Suprapubic skin (tissue), 4 donors: ENCODE results near the gene SPO11. TPM values are rescaled to one million over a fixed set of nuclear protein-coding genes. Genes with fewer than 3 reads are reported as not detected.
A peak's percentile ranks its signal among the peaks of the same experiment; 100 is the strongest.

ENCODE experiments used
- DNase-seq, 2 donors: peaks; one replicate each; pipeline ENCODE4 v3.0.0-alpha.2; 2019; ENCODE audit warnings: low spot score in 2 of 2
- H3K27ac ChIP-seq: fragments of 200-600 bp; sonication (generic); one replicate; pipeline ENCODE4 v1.5.1; 2019
- H3K27me3 ChIP-seq: fragments of 200-600 bp; sonication (generic); one replicate; pipeline ENCODE4 v1.5.1; 2019
- H3K36me3 ChIP-seq: fragments of 200-600 bp; sonication (generic); one replicate; pipeline ENCODE4 v1.5.1; 2019
- H3K4me1 ChIP-seq: fragments of 200-600 bp; sonication (generic); one replicate; pipeline ENCODE4 v1.5.1; 2019
- H3K4me3 ChIP-seq: fragments of 200-600 bp; sonication (generic); one replicate; pipeline ENCODE4 v1.5.1; 2019; ENCODE audit warnings: mild to moderate bottlenecking
- H3K9me3 ChIP-seq: fragments of 200-600 bp; sonication (generic); one replicate; pipeline ENCODE4 v1.5.1; 2019
- EP300 ChIP-seq: sonication (generic); formaldehyde crosslinking; IDR thresholded peaks from one replicate; pipeline ENCODE4 v1.6.1; 2017; ENCODE audit warnings: antibody characterized with exemption
- POLR2A ChIP-seq, 2 donors: fragments of 450-650 bp; IDR thresholded peaks; one replicate each; pipeline ENCODE4 v1.6.1; 2017; ENCODE audit warnings: antibody characterized with exemption in 2 of 2, mild to moderate bottlenecking in 2 of 2, moderate library complexity in 2 of 2
- POLR2AphosphoS5 ChIP-seq, 3 donors: sonication (generic); formaldehyde crosslinking; IDR thresholded peaks; one replicate each; pipeline ENCODE4 v1.6.1; 2017; ENCODE audit warnings: antibody characterized with exemption in 3 of 3
- WGBS: methylation state at CpG from one replicate; pipeline ENCODE4 v1.1.5; 2018; 5-methylcytosine and 5-hydroxymethylcytosine counted together
- total RNA-seq, 4 donors: library from RNA; depleted of rRNA; stranded (reverse); fragments of >200 nt; gene quantifications; one replicate each; pipeline ENCODE4 v1.1.0, GENCODE V29; 2016
- TF ChIP-seq, protein P1 (sequence below), 2 donors: fragments of 200-600 bp in 1 of 2; fragments of 450-650 bp in 1 of 2; sonication (generic) in 1 of 2; IDR thresholded peaks; one replicate each; pipeline ENCODE4 v1.5.1; 2016 to 2019; ENCODE audit warnings: antibody characterized with exemption in 2 of 2, mild to moderate bottlenecking in 1 of 2, moderate library complexity in 1 of 2

The SPO11 gene
- total RNA-seq, 4 donors from 2014 or later, result not detected

DNA sequence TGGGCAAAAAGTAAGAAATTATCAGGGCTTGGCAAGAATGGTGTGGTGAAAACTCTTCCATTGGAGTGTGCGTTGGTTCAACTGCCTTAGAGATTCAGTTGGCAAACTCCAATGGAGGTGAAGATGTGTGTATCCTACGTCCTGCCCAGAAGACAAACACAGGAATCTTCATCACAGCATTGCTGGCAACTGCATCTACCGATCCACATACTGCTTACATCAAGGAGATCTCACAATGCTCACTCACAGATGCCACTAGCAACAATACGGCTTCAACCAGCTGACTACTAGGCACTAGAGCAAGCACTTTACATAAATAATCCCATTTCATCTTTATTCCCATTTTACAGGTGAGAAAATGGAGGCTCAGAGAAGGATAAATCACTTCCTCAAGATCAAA is 10.0 kb upstream of the SPO11 start:
- Histone ChIP-seq H3K4me3 (no peak overlapping the region), H3K4me1 (peaks cover 25% of the 10 kb centered on the region), H3K27ac (no peak overlapping the region), H3K36me3 (no peaks in the 10 kb centered on the region), H3K9me3 (no peaks in the 10 kb centered on the region), H3K27me3 (no peaks in the 10 kb centered on the region)
- DNase-seq, result no peak
- TF ChIP-seq EP300 (no peak), POLR2AphosphoS5 (IDR thresholded peaks at IDR 0.05) (no peak), POLR2A (IDR thresholded peaks at IDR 0.05) (no peak)
- TF ChIP-seq, protein P1, sequence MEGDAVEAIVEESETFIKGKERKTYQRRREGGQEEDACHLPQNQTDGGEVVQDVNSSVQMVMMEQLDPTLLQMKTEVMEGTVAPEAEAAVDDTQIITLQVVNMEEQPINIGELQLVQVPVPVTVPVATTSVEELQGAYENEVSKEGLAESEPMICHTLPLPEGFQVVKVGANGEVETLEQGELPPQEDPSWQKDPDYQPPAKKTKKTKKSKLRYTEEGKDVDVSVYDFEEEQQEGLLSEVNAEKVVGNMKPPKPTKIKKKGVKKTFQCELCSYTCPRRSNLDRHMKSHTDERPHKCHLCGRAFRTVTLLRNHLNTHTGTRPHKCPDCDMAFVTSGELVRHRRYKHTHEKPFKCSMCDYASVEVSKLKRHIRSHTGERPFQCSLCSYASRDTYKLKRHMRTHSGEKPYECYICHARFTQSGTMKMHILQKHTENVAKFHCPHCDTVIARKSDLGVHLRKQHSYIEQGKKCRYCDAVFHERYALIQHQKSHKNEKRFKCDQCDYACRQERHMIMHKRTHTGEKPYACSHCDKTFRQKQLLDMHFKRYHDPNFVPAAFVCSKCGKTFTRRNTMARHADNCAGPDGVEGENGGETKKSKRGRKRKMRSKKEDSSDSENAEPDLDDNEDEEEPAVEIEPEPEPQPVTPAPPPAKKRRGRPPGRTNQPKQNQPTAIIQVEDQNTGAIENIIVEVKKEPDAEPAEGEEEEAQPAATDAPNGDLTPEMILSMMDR (IDR thresholded peaks at IDR 0.05), result no peak
- WGBS, result 82% methylated on average over 4 of the region's 4 CpGs

DNA sequence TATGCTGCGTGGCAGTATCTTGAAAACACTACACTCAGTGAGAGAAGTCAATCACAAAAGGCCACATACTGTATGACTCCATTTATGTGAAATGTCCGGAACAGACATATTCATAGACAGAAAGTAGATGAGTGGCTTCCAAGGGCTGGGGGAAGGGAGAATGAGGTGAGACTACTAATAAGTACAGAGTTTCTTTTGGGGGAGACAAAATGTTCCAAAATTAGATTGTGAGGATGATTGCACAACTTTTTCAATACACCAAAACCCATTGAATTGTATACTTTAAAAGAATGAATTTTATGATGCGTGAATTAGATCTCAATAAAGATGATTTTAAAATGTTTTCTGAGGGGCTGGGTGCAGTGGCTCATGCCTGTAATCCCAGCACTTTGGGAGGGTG is 9.2 kb upstream of the SPO11 start:
- H3K4me1 ChIP-seq, result peaks cover 18% of the 10 kb centered on the region

GRCh38 chr20:57321142-57321541 is 8.5 kb upstream of the SPO11 start:
- no peak for TF ChIP-seq EP300
- no peak for TF ChIP-seq POLR2AphosphoS5 (IDR thresholded peaks at IDR 0.05)
- no peak for TF ChIP-seq POLR2A (IDR thresholded peaks at IDR 0.05)
- TF ChIP-seq, protein P1 (IDR thresholded peaks at IDR 0.05), result no peak
- Histone ChIP-seq H3K4me1 (peaks cover 18% of the 10 kb centered on the region), H3K4me3 (no peak overlapping the region), H3K36me3 (no peaks in the 10 kb centered on the region), H3K27me3 (no peaks in the 10 kb centered on the region), H3K9me3 (no peaks in the 10 kb centered on the region), H3K27ac (no peak overlapping the region)
- no peak for DNase-seq
- WGBS, result 87% methylated on average over 2 of the region's 2 CpGs

More for the DNA sequence above, 9.2 kb upstream of the SPO11 start:
- Histone ChIP-seq H3K36me3 (no peaks in the 10 kb centered on the region), H3K9me3 (no peaks in the 10 kb centered on the region), H3K27ac (no peak overlapping the region), H3K4me3 (no peak overlapping the region), H3K27me3 (no peaks in the 10 kb centered on the region)
- no peak for DNase-seq
- 82% methylated on average over 3 of the region's 3 CpGs for WGBS
- TF ChIP-seq, protein P1 (IDR thresholded peaks at IDR 0.05), result no peak
- TF ChIP-seq POLR2A (IDR thresholded peaks at IDR 0.05), result no peak

DNA sequence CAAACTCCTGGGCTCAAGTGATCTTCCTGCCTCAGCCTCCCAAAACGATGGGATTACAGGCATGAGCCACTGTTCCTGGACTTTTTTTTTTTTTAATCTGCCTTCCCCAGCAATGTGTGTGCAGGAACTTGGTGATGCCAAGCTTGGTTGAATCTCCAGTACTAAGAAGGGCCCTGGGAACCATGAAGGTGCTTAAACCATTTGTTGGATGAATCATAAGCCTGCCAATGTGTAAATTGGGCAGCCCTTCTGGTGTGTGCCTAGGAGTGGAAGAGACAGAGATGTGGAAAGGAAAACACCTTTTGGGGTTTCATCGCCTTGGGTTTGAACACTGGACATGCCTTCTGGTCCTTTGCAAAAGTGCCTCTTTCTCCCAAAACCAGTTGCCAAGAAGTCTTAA is 7.1 kb upstream of the SPO11 start:
- no peak for DNase-seq
- no peaks in the 10 kb centered on the region for H3K27me3 ChIP-seq
- H3K27ac ChIP-seq, result peak overlapping the region; percentile 62
- no peaks in the 10 kb centered on the region for H3K9me3 ChIP-seq
- TF ChIP-seq EP300, result no peak
- TF ChIP-seq, protein P1 (IDR thresholded peaks at IDR 0.05), result no peak
- TF ChIP-seq POLR2A (IDR thresholded peaks at IDR 0.05), result no peak
- no peak for TF ChIP-seq POLR2AphosphoS5 (IDR thresholded peaks at IDR 0.05)
- H3K4me3 ChIP-seq, result no peak overlapping the region
- H3K36me3 ChIP-seq, result no peaks in the 10 kb centered on the region
- WGBS, result 31% methylated on average over 2 of the region's 2 CpGs
- peaks cover 25% of the 10 kb centered on the region for H3K4me1 ChIP-seq

DNA sequence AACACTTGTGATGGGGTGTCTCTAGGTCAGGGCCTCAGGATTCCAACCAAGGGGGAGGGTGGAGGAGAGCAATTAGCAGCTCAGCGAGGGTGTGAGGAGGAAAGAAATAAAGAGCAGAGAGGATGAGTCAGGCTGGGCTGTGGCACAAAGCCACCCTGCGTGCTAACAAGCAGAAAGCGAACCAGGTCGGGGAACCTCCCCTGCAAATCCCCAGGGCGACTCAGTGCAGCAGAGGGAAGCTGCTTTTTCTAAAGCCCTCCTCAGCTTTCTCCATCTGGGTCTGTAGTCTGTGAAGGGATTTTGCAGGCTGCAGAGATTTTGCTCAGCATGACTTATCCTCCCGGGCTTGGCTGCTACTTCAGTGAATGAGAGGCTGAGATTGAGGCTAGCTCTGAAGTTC is 6.6 kb upstream of the SPO11 start:
- Histone ChIP-seq H3K36me3 (no peaks in the 10 kb centered on the region), H3K9me3 (no peaks in the 10 kb centered on the region), H3K4me1 (peaks cover 30% of the 10 kb centered on the region), H3K27me3 (no peaks in the 10 kb centered on the region), H3K4me3 (no peak overlapping the region), H3K27ac (peak overlapping the region; percentile 62)
- DNase-seq, result peak in 1 of 2 donors; percentile 81
- WGBS, result 0% methylated on average over 5 of the region's 6 CpGs
- TF ChIP-seq POLR2AphosphoS5 (IDR thresholded peaks at IDR 0.05) (peak in 1 of 3 donors; percentile 27), POLR2A (IDR thresholded peaks at IDR 0.05) (no peak)
